ENCODE data around the gene CADPS.
A peak's percentile ranks its signal among the peaks of the same experiment; 100 is the strongest.

Gene CADPS

GRCh38 chr3:62632510-62633294 is 242.5 kb downstream of the CADPS start:
- DNase-seq (ENCODE audit: low spot score): peak; percentile 35

DNA sequence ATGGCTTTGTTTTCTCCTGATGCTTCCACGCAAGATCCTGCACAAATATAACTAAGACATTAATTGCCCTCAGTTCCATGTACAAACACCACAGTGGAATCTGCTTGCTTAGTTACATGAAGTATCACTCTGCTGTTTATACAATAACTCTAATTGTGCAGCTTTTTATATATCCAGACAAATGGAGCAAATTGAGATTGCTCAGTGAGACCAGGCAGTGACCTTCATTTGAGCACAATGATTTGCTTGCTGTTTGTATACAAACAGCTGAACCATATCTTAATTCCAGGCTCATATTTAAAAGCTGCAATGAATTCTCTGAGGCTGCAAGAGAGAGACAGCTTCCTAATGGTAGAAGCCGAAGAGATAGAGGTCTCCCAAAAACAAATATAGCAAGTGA is 243.7 kb downstream of the CADPS start:
- DNase-seq (ENCODE audit: low spot score): no peak

GRCh38 chr3:62630664-62631063 is 244.6 kb downstream of the CADPS start:
- DNase-seq (ENCODE audit: low spot score): no peak

- DNase-seq (ENCODE audit: low spot score): no peak
These were observed 249.9 kb downstream of the CADPS start for GRCh38 chr3:62625268-62625667.

DNA sequence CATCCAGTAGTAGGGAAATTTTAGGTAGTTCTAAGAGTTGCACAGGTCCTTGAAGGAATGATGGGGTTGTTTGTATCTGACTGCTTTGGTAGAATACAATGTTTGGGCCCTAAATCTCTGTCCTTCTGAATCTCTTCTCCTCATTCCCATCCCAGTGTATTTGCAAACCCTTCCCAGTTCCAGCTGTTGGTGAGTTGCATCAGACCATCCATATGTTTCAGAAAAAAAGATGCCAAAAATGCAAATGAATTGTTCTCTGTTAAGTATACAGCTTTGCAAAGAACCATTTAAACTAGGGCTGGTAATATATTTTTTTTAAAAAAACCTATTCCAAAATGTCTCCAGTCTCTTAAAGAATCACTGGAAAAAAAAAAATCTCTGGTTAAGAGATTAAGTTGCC is 251.0 kb downstream of the CADPS start:
- DNase-seq (ENCODE audit: low spot score): no peak

GRCh38 chr3:62622553-62623174 is 252.6 kb downstream of the CADPS start:
- peak; percentile 60 for DNase-seq (ENCODE audit: low spot score)

- no peak for DNase-seq (ENCODE audit: low spot score)
These were observed 253.3 kb downstream of the CADPS start for GRCh38 chr3:62621925-62622324.

DNA sequence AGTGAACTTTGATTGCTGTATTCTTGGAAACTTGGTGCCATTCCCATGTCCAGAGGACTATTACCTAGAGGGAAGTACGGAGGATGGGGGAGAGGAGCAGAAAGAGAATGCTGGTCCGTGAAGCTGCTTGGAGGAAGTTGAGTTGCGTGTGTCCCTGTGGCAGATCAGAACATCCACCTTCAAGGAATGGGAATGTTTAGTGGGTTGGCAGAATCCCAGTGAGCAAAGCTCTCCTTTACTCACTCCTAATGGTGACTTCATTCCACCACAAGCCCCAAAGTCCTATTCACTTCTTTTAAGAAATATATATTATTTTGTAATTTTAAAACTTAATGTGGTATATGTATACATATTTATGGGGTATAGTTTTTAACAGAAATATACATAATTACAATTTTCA is 254.0 kb downstream of the CADPS start:
- DNase-seq (ENCODE audit: low spot score): no peak

DNA sequence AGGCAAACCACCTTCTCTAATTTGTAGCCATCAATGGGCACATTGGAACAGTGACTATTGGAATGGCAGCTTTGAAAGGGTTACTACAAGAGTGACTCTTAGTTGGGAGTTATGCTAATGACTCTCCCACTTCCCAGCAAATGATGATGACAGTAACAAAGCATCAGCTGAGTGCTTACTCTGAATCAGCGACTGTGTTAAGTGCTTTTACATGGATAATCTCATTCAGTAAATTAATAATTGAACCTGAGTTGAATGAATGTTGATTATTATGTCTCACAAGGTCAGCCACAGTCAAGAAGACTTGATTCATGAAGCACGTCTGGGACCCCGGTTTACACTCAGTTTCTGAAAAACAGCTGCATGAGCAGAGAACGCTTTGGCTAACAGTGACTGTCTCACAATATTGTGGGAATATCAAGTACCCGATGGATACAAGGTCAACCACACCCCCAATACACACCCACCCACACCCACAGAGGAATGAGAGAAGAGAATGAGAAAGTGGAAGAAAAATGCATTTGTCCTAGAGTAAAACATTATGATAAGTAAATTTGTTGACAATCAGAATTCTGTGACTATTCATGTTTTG is 259.9 kb downstream of the CADPS start:
- DNase-seq (ENCODE audit: low spot score): no peak

- no peak for DNase-seq (ENCODE audit: low spot score)
These were observed 260.7 kb downstream of the CADPS start for GRCh38 chr3:62614527-62614926.

GRCh38 chr3:62611541-62612240 is 263.5 kb downstream of the CADPS start:
- DNase-seq (ENCODE audit: low spot score): no peak

DNA sequence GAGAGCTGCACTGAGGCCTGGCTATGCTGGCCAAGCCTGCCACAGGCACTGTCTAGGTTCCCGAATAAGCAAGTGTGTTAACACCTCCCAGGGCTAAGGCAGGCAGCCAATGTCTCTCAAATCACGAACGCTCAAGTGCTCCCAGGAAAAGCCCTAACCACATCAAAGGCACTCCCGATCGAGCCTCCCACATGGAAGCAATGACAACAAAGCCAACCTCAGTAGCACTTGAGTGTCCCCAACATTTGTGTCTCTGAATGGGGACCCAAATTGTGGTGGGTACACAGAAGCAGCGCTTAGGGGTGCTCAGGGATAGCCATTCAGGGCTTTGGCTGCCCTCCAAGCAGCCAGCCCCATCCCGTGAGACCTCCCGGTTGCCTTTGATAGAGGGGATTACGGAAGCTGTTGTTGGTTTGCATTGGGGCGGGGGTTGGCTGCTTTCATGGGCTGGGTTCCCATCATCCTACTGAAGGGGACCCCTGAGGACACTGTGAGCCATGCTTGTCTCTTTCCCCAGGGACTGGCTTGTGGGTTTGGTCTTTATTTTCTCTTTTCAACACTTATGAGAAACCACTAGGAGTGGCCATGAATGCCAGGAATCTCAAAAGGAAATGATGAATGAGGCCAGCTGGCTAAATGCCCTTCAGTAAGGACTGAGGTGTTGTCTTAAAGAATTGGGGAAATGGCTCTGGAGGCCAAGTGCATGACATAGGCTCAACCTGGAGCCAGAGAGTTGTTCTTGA is 267.8 kb downstream of the CADPS start:
- DNase-seq (ENCODE audit: low spot score): peak; percentile 47

- DNase-seq (ENCODE audit: low spot score): no peak
These were observed 269.7 kb downstream of the CADPS start for GRCh38 chr3:62605413-62606068.

- no peak for DNase-seq (ENCODE audit: low spot score)
These were observed 270.4 kb downstream of the CADPS start for GRCh38 chr3:62604751-62605351.

GRCh38 chr3:62604298-62604697 is 270.9 kb downstream of the CADPS start:
- DNase-seq (ENCODE audit: low spot score): no peak

DNA sequence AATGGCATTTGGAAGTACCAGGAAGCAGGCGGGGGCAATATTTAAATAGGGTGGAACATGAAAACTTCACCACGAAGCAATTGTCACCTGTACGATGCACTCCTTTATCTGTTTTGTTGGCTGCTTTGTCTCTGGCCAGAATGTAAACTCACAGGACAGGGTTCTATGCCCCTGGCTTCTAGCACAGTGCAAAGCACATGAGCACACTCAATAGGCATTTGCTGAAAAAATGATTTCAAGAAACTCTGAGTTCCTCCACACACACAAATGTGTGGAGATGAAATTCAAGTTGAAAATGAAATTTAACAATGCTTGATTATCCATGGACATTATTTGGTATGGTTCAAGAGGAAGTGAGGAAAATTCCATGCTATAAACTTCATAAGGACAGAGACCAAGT is 272.2 kb downstream of the CADPS start:
- DNase-seq (ENCODE audit: low spot score): no peak

DNA sequence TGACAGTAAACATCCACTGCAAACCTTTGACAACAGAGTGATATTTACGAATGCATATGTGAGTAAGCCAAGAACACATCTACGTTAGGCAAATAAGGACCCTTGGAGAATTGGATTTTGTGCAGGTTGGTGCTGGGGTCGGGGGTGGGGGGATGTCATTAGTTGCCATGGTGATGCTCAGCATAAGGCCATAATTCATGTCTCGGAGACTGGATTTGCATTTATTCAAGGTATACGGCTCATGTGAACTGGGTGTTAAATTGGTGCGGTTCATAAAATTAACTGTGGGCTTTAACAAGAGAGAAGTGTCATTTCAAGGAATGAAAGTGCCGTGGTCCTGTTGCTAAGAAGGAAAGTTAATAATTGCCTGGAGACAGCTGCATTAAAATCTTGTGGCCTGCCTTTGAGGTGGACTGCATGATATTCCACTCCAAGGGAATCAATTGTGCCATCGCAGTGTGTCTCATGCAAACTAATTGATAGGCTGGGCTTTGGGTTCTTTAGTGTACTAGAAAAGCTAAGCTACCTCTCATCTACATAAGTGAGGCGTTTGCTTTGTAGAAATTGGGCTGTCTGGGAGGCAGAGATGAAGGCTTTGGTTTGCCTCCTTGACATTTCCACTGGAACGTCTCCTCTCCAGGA is 273.0 kb downstream of the CADPS start:
- no peak for DNase-seq (ENCODE audit: low spot score)

GRCh38 chr3:62601238-62602070 is 273.8 kb downstream of the CADPS start:
- no peak for DNase-seq (ENCODE audit: low spot score)

DNA sequence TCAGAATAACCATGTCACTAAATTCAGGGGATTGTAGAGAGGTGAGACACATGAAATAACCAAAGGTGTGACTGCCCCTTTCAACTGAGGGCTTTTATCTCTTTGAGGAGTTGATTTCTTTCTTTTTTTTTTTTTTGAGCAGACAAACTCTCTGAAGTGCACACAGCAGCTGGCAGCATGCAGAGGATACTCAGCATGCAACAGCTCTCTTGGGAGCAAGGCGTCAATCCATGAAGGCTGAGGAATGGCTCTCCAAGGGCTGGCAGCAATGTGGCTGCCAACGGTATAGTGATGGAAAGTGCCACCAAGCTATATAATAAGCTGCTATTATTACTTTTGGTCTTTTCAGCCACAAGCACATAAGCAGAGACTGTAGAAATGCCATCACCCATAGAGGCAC is 275.2 kb downstream of the CADPS start:
- DNase-seq (ENCODE audit: low spot score): peak; percentile 53

- no peak for DNase-seq (ENCODE audit: low spot score)
These were observed 277.7 kb downstream of the CADPS start for GRCh38 chr3:62597491-62597890.

Data from D341Med (cell line).